ENCODE data around the gene FIGN. TPM values are rescaled to one million over a fixed set of nuclear protein-coding genes. Genes with fewer than 3 reads are reported as not detected.

Gene FIGN
- 14.1 TPM for polyA plus RNA-seq (ENCODE audit: insufficient read length)
- long read RNA-seq, donor 1, full-length matches to known transcripts, result 2 of 2 reads
- long read RNA-seq, donor 1, partial matches to known transcripts, result 0 of 2 reads
- long read RNA-seq, donor 1, other reads (novel, unspliced or antisense), result 0 of 2 reads
- long read RNA-seq, donor 2, full-length matches to known transcripts, result 5 of 5 reads
- long read RNA-seq, donor 2, partial matches to known transcripts, result 0 of 5 reads
- long read RNA-seq, donor 2, other reads (novel, unspliced or antisense), result 0 of 5 reads
- long read RNA-seq, donor 3, full-length matches to known transcripts, result 2 of 2 reads
- long read RNA-seq, donor 3, partial matches to known transcripts, result 0 of 2 reads
- long read RNA-seq, donor 3, other reads (novel, unspliced or antisense), result 0 of 2 reads
- long read RNA-seq, donor 4, result 0 reads
- long read RNA-seq, donor 5, partial matches to known transcripts, result 0 of 1 reads
- long read RNA-seq, donor 5, other reads (novel, unspliced or antisense), result 0 of 1 reads
- long read RNA-seq, donor 6, result 0 reads
- long read RNA-seq, donor 7, full-length matches to known transcripts, result 8 of 8 reads
- long read RNA-seq, donor 7, partial matches to known transcripts, result 0 of 8 reads
- long read RNA-seq, donor 7, other reads (novel, unspliced or antisense), result 0 of 8 reads
- long read RNA-seq, donor 8, full-length matches to known transcripts, result 1 of 1 reads
- long read RNA-seq, donor 8, partial matches to known transcripts, result 0 of 1 reads
- long read RNA-seq, donor 8, other reads (novel, unspliced or antisense), result 0 of 1 reads

GRCh38 chr2:163735685-163736432 is at the start of gene FIGN:
FIGN (minus strand) TSS chr2:163736008; CDS start chr2:163734927, 1,081 bp downstream.
- DNase-seq, result peak; percentile 85

- no peak for DNase-seq
Measured at GRCh38 chr2:163785162-163785561, 49.4 kb upstream of the FIGN start.

- no peak for DNase-seq
Measured at GRCh38 chr2:163779970-163780597, 44.3 kb upstream of the FIGN start.

- no peak for DNase-seq
Measured at GRCh38 chr2:163778045-163778781, 42.4 kb upstream of the FIGN start.

- no peak for DNase-seq
Measured at GRCh38 chr2:163775304-163775703, 39.5 kb upstream of the FIGN start.

GRCh38 chr2:163774862-163775261 is 39.1 kb upstream of the FIGN start:
- DNase-seq, result no peak

GRCh38 chr2:163773276-163773675 is 37.5 kb upstream of the FIGN start:
- DNase-seq, result no peak

- no peak for DNase-seq
Measured at GRCh38 chr2:163771596-163771995, 35.8 kb upstream of the FIGN start.

- DNase-seq, result no peak
Measured at GRCh38 chr2:163768881-163769695, 33.3 kb upstream of the FIGN start.

GRCh38 chr2:163767097-163767496 is 31.3 kb upstream of the FIGN start:
- no peak for DNase-seq

- DNase-seq, result no peak
Measured at GRCh38 chr2:163764566-163764965, 28.8 kb upstream of the FIGN start.

GRCh38 chr2:163759013-163759412 is 23.2 kb upstream of the FIGN start:
- no peak for DNase-seq

GRCh38 chr2:163757814-163758213 is 22.0 kb upstream of the FIGN start:
- no peak for DNase-seq

GRCh38 chr2:163756588-163756987 is 20.8 kb upstream of the FIGN start:
- DNase-seq, result no peak

GRCh38 chr2:163755366-163755765 is 19.6 kb upstream of the FIGN start:
- DNase-seq, result no peak

GRCh38 chr2:163753726-163754125 is 17.9 kb upstream of the FIGN start:
- no peak for DNase-seq

- DNase-seq, result no peak
Measured at GRCh38 chr2:163752267-163752666, 16.5 kb upstream of the FIGN start.

GRCh38 chr2:163751696-163752095 is 15.9 kb upstream of the FIGN start:
- DNase-seq, result no peak

GRCh38 chr2:163748420-163748819 is 12.6 kb upstream of the FIGN start:
- DNase-seq, result no peak

GRCh38 chr2:163741435-163741834 is 5.6 kb upstream of the FIGN start:
- DNase-seq, result no peak
